DOHH2 (cell line): ENCODE results near the gene TMEM132D.

Source experiments
- H3F3A ChIP-seq: fragments of 200-600 bp; sonication (generic), shearing (Covaris generic); 2 replicates; pipeline ENCODE4 v1.6.0; 2016; ENCODE audit warnings: antibody characterized with exemption, mild to moderate bottlenecking; ENCODE audit not compliant: control insufficient read depth, insufficient read depth
- H3K27ac ChIP-seq: fragments of 200-600 bp; sonication (generic); 2 replicates; pipeline ENCODE4 v1.5.1; 2014; ENCODE audit warnings: low read depth, mild to moderate bottlenecking, low read length, moderate library complexity
- H3K27me3 ChIP-seq: fragments of 200-600 bp; sonication (generic); 2 replicates; pipeline ENCODE4 v1.6.1; 2014; ENCODE audit warnings: mild to moderate bottlenecking, low read length, mixed read lengths; ENCODE audit not compliant: control insufficient read depth
- H3K36me3 ChIP-seq: fragments of 200-600 bp; sonication (generic); 2 replicates; pipeline ENCODE4 v1.6.1; 2014; ENCODE audit warnings: mild to moderate bottlenecking, low read length, moderate library complexity, mixed read lengths; ENCODE audit not compliant: control insufficient read depth
- H3K4me1 ChIP-seq: fragments of 200-600 bp; sonication (generic); 2 replicates; pipeline ENCODE4 v1.6.1; 2014; ENCODE audit warnings: mild to moderate bottlenecking, low read length, mixed read lengths; ENCODE audit not compliant: control insufficient read depth
- H3K4me2 ChIP-seq: fragments of 200-600 bp; sonication (generic); 2 replicates; pipeline ENCODE4 v1.6.0; 2014; ENCODE audit warnings: mild to moderate bottlenecking, low read length, moderate library complexity
- H3K4me3 ChIP-seq: fragments of 200-600 bp; sonication (generic); 2 replicates; pipeline ENCODE4 v1.5.1; 2014; ENCODE audit warnings: mild to moderate bottlenecking, low read length, mixed read lengths
- H3K79me2 ChIP-seq: fragments of 200-600 bp; sonication (generic); 2 replicates; pipeline ENCODE4 v1.6.1; 2014; ENCODE audit warnings: mild to moderate bottlenecking, low read length, mixed read lengths; ENCODE audit not compliant: control insufficient read depth
- H3K9me2 ChIP-seq: fragments of 200-600 bp; sonication (generic); replicated peaks from 2 replicates; pipeline ENCODE4 v1.6.1; 2014; ENCODE audit warnings: mild to moderate bottlenecking, low read length, mixed read lengths; ENCODE audit not compliant: control insufficient read depth
- H3K9me3 ChIP-seq: fragments of 200-600 bp; sonication (generic); 2 replicates; pipeline ENCODE4 v1.6.1; 2014; ENCODE audit warnings: antibody characterized with exemption, low read length, mixed read lengths; ENCODE audit not compliant: control insufficient read depth, insufficient read depth
- H4K20me1 ChIP-seq: fragments of 200-600 bp; sonication (generic); 2 replicates; pipeline ENCODE4 v1.6.0; 2014; ENCODE audit warnings: low read depth, mild to moderate bottlenecking, antibody characterized with exemption, low read length, moderate library complexity; ENCODE audit not compliant: control insufficient read depth, insufficient read depth
- CTCF ChIP-seq: fragments of 200-600 bp; sonication (generic); IDR thresholded peaks from one replicate; pipeline ENCODE4 v1.5.1; 2014; ENCODE audit warnings: antibody characterized with exemption, mild to moderate bottlenecking, low read depth, low read length; ENCODE audit not compliant: poor library complexity, severe bottlenecking
- EZH2phosphoT487 ChIP-seq: fragments of 200-600 bp; sonication (generic); IDR thresholded peaks from 2 replicates; pipeline ENCODE4 v1.6.1; 2017; ENCODE audit warnings: borderline replicate concordance, mild to moderate bottlenecking, antibody characterized with exemption, low read length, moderate library complexity, mixed read lengths

TMEM132D gene

GRCh38 chr12:129428240-129428936, 475.4 kb downstream of the TMEM132D start:
- TF ChIP-seq CTCF, result no peak
- TF ChIP-seq EZH2phosphoT487, result no peak
- Histone ChIP-seq H3K27ac (no peak overlapping the region), H3K9me2 (no peaks in the 10 kb centered on the region)

GRCh38 chr12:129423041-129423580, 480.7 kb downstream of the TMEM132D start:
- Histone ChIP-seq H3K4me1 (no peaks in the 10 kb centered on the region), H3K9me3 (no peaks in the 10 kb centered on the region), H3K36me3 (no peaks in the 10 kb centered on the region), H3K4me2 (no peak overlapping the region), H3K9me2 (no peaks in the 10 kb centered on the region), H3K27me3 (no peaks in the 10 kb centered on the region), H3K27ac (no peak overlapping the region), H3F3A (no peaks in the 10 kb centered on the region), H4K20me1 (no peaks in the 10 kb centered on the region), H3K79me2 (no peaks in the 10 kb centered on the region), H3K4me3 (no peak overlapping the region)
- no peak for TF ChIP-seq EZH2phosphoT487
- no peak for TF ChIP-seq CTCF

More at GRCh38 chr12:129428240-129428936, 475.4 kb downstream of the TMEM132D start:
- no peaks in the 10 kb centered on the region for H3K9me3 ChIP-seq
- no peak overlapping the region for H3K4me3 ChIP-seq
- no peaks in the 10 kb centered on the region for H3K27me3 ChIP-seq
- no peaks in the 10 kb centered on the region for H3K4me1 ChIP-seq
- H3K4me2 ChIP-seq, result no peak overlapping the region
- H3F3A ChIP-seq, result no peaks in the 10 kb centered on the region
- no peaks in the 10 kb centered on the region for H3K79me2 ChIP-seq
- H4K20me1 ChIP-seq, result no peaks in the 10 kb centered on the region
- H3K36me3 ChIP-seq, result no peaks in the 10 kb centered on the region

- Histone ChIP-seq H3K4me3 (no peak overlapping the region), H3K27ac (no peak overlapping the region), H3K27me3 (no peaks in the 10 kb centered on the region), H4K20me1 (no peaks in the 10 kb centered on the region), H3K9me2 (no peaks in the 10 kb centered on the region), H3F3A (no peaks in the 10 kb centered on the region), H3K36me3 (no peaks in the 10 kb centered on the region), H3K79me2 (no peaks in the 10 kb centered on the region), H3K4me2 (no peak overlapping the region), H3K4me1 (no peaks in the 10 kb centered on the region), H3K9me3 (no peaks in the 10 kb centered on the region)
- TF ChIP-seq CTCF (no peak), EZH2phosphoT487 (no peak)
Measured at GRCh38 chr12:129413295-129413694, 490.5 kb downstream of the TMEM132D start.
